MM.1S (cell line): ENCODE data around the gene CAPN8.

Experiments used
- DNase-seq: peaks from one replicate; pipeline ENCODE4 v3.0.0-alpha.2; 2015
- H2AFZ ChIP-seq: fragments of 300-600 bp; sonication (generic); 2 replicates; pipeline ENCODE4 v1.6.0; 2016; ENCODE audit warnings: antibody characterized with exemption, low read length
- H3F3A ChIP-seq: fragments of 300-600 bp; sonication (generic); 2 replicates; pipeline ENCODE4 v1.6.1; 2016; ENCODE audit warnings: mild to moderate bottlenecking, antibody characterized with exemption, low read length, moderate library complexity, mixed read lengths; ENCODE audit not compliant: insufficient read depth
- H3K27ac ChIP-seq: fragments of 300-600 bp; sonication (generic); 2 replicates; pipeline ENCODE4 v1.5.1; 2016; ENCODE audit warnings: mild to moderate bottlenecking, low read length
- H3K27me3 ChIP-seq: fragments of 300-600 bp; sonication (generic); replicated peaks from 2 replicates; pipeline ENCODE4 v1.6.0; 2016; ENCODE audit warnings: low read length; ENCODE audit not compliant: insufficient read depth
- H3K36me3 ChIP-seq: fragments of 300-600 bp; sonication (generic); replicated peaks from 2 replicates; pipeline ENCODE4 v1.6.1; 2016; ENCODE audit warnings: mild to moderate bottlenecking, low read length, mixed read lengths; ENCODE audit not compliant: insufficient read depth
- H3K4me1 ChIP-seq: fragments of 300-600 bp; sonication (generic); 2 replicates; pipeline ENCODE4 v1.6.1; 2016; ENCODE audit warnings: low read length, mixed read lengths
- H3K4me2 ChIP-seq: fragments of 300-600 bp; sonication (generic); 2 replicates; pipeline ENCODE4 v1.6.0; 2016; ENCODE audit warnings: low read depth, low read length
- H3K4me3 ChIP-seq: fragments of 300-600 bp; sonication (generic); 2 replicates; pipeline ENCODE4 v1.5.1; 2016; ENCODE audit warnings: low read length, mixed read lengths
- H3K79me2 ChIP-seq: fragments of 300-600 bp; sonication (generic); 2 replicates; pipeline ENCODE4 v1.6.1; 2016; ENCODE audit warnings: mixed run types, low read length, mixed read lengths
- H3K9ac ChIP-seq: fragments of 300-600 bp; sonication (generic); 2 replicates; pipeline ENCODE4 v1.6.1; 2016; ENCODE audit warnings: low read length, mixed read lengths
- H3K9me2 ChIP-seq: fragments of 300-600 bp; sonication (generic); replicated peaks from 2 replicates; pipeline ENCODE4 v1.6.1; 2016; ENCODE audit warnings: mild to moderate bottlenecking, low read length, mixed read lengths; ENCODE audit not compliant: insufficient read depth
- H3K9me3 ChIP-seq: fragments of 300-600 bp; sonication (generic); replicated peaks from 2 replicates; pipeline ENCODE4 v1.6.1; 2016; ENCODE audit warnings: mild to moderate bottlenecking, low read length, mixed read lengths; ENCODE audit not compliant: insufficient read depth
- H4K20me1 ChIP-seq: fragments of 300-600 bp; sonication (generic); 2 replicates; pipeline ENCODE4 v1.6.1; 2016; ENCODE audit warnings: mild to moderate bottlenecking, low read length, moderate library complexity, mixed read lengths; ENCODE audit not compliant: insufficient read depth
- EZH2 ChIP-seq: fragments of 300-600 bp; sonication (generic); optimal IDR thresholded peaks from 2 replicates; pipeline ENCODE3; 2017; ENCODE audit warnings: low read depth, mild to moderate bottlenecking, antibody characterized with exemption, low read length, mixed read lengths
- EZH2phosphoT487 ChIP-seq: fragments of 300-600 bp; sonication (generic); IDR thresholded peaks from 2 replicates; pipeline ENCODE4 v1.6.1; 2018; ENCODE audit warnings: antibody characterized with exemption, low read length
- TF ChIP-seq, protein P1 (sequence below): fragments of 300-600 bp; sonication (generic); IDR thresholded peaks from 2 replicates; pipeline ENCODE4 v1.5.1; 2016; ENCODE audit warnings: antibody characterized with exemption, low read length, mixed read lengths

CAPN8 gene

GRCh38 chr1:223654083-223654482 lies 11.4 kb downstream of the CAPN8 start:
- Histone ChIP-seq H3K79me2 (no peaks in the 10 kb centered on the region), H3F3A (no peaks in the 10 kb centered on the region), H3K4me3 (no peak overlapping the region), H2AFZ (no peak overlapping the region), H3K4me1 (no peaks in the 10 kb centered on the region), H3K27ac (no peak overlapping the region), H3K27me3 (no peaks in the 10 kb centered on the region), H3K9me3 (no peaks in the 10 kb centered on the region), H3K9me2 (no peaks in the 10 kb centered on the region), H3K36me3 (no peaks in the 10 kb centered on the region), H4K20me1 (no peaks in the 10 kb centered on the region), H3K9ac (no peak overlapping the region), H3K4me2 (no peak overlapping the region)
- no peak for DNase-seq
- TF ChIP-seq EZH2phosphoT487, result no peak
- TF ChIP-seq, protein P1, sequence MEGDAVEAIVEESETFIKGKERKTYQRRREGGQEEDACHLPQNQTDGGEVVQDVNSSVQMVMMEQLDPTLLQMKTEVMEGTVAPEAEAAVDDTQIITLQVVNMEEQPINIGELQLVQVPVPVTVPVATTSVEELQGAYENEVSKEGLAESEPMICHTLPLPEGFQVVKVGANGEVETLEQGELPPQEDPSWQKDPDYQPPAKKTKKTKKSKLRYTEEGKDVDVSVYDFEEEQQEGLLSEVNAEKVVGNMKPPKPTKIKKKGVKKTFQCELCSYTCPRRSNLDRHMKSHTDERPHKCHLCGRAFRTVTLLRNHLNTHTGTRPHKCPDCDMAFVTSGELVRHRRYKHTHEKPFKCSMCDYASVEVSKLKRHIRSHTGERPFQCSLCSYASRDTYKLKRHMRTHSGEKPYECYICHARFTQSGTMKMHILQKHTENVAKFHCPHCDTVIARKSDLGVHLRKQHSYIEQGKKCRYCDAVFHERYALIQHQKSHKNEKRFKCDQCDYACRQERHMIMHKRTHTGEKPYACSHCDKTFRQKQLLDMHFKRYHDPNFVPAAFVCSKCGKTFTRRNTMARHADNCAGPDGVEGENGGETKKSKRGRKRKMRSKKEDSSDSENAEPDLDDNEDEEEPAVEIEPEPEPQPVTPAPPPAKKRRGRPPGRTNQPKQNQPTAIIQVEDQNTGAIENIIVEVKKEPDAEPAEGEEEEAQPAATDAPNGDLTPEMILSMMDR, result no peak
- TF ChIP-seq EZH2, result no peak

DNA sequence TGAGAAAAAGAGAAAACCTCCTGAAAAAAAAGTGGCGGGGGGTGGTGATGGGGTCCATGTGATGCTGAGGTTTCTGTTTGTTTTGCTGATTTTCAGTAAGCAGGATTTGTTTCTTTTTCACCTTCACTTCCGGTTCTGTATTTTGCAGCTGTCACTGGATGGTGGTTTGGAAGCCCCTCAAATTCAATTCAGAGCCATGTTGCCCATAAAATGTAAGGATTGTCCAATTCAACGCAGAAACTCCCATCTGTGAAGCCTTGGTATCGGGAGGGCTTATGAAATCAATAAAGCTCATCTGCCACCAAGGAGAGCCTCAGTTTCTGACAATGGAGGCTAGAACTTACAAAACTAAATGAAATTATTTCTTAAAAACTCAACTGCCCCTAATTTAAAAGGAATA lies 12.1 kb downstream of the CAPN8 start:
- H4K20me1 ChIP-seq, result no peaks in the 10 kb centered on the region
- H3K36me3 ChIP-seq, result no peaks in the 10 kb centered on the region
- H3K4me2 ChIP-seq, result no peak overlapping the region
- no peak overlapping the region for H3K4me3 ChIP-seq
- no peaks in the 10 kb centered on the region for H3K9me3 ChIP-seq
- H2AFZ ChIP-seq, result no peak overlapping the region
- no peaks in the 10 kb centered on the region for H3K79me2 ChIP-seq
- no peaks in the 10 kb centered on the region for H3K9me2 ChIP-seq
- H3K27me3 ChIP-seq, result no peaks in the 10 kb centered on the region
- no peak for DNase-seq
- H3K4me1 ChIP-seq, result no peaks in the 10 kb centered on the region
- no peak overlapping the region for H3K9ac ChIP-seq
- no peaks in the 10 kb centered on the region for H3F3A ChIP-seq
- H3K27ac ChIP-seq, result no peak overlapping the region
- TF ChIP-seq, protein P1, result no peak
- TF ChIP-seq EZH2phosphoT487 (no peak), EZH2 (no peak)

DNA sequence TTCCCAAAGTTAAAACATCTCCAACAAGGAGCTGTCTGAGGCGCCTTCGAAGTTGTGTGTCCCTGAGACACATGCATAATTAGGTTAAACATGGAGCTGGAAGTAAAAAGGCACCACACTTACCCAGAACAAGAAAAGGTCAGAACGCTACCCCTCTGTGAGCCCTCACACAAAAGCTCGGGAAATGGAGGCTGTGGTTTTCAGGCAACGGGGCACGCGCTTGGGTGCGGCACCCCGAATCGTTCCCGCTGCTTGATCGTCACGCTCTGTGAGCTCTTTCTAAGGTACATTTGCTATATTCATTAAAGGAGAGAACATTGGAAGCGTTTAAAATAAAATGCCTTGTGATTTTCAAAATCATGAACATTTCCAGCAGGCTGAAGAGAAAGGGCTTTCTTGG lies 12.5 kb downstream of the CAPN8 start:
- Histone ChIP-seq H3K9me2 (no peaks in the 10 kb centered on the region), H3K4me2 (no peak overlapping the region), H3F3A (no peaks in the 10 kb centered on the region), H3K27me3 (no peaks in the 10 kb centered on the region), H3K4me3 (no peak overlapping the region), H4K20me1 (no peaks in the 10 kb centered on the region), H3K79me2 (no peaks in the 10 kb centered on the region), H3K36me3 (no peaks in the 10 kb centered on the region), H2AFZ (no peak overlapping the region), H3K4me1 (no peaks in the 10 kb centered on the region), H3K9me3 (no peaks in the 10 kb centered on the region), H3K9ac (no peak overlapping the region), H3K27ac (no peak overlapping the region)
- DNase-seq, result no peak
- TF ChIP-seq EZH2phosphoT487, result no peak
- no peak for TF ChIP-seq EZH2
- TF ChIP-seq, protein P1, result no peak
